RPMI8226 (cell line): ENCODE data around the gene KCNF1.
"Not testable (repeated sequence)": the region's sequence is repeated elsewhere in the genome, so short reads cannot be mapped to it uniquely, and the experiment has no call there.

ENCODE experiments used
- DNase-seq: peaks from one replicate; pipeline ENCODE4 v3.0.0-alpha.2; 2015

The KCNF1 gene

DNA sequence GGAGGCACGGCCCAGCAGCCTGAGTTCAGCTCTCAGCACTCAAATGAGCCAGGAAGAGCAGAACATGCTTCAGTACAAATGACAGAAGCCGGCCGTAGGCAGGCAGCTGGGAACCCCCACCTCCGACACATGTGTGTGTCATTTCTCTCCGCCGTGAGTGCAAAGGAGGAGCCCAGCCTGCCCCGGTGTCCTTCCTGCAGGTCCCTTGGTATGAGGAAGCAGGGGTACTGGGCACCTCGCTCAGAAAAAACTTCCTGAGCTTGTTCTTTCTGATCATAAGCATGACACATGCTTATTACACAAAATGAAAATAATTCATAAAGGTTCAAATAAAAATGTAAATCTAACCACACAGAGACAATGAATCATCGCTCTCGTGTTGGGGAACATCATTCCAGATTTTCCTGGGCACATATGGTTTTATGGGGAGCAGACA lies 35.3 kb downstream of the KCNF1 start:
- DNase-seq: no peak

DNA sequence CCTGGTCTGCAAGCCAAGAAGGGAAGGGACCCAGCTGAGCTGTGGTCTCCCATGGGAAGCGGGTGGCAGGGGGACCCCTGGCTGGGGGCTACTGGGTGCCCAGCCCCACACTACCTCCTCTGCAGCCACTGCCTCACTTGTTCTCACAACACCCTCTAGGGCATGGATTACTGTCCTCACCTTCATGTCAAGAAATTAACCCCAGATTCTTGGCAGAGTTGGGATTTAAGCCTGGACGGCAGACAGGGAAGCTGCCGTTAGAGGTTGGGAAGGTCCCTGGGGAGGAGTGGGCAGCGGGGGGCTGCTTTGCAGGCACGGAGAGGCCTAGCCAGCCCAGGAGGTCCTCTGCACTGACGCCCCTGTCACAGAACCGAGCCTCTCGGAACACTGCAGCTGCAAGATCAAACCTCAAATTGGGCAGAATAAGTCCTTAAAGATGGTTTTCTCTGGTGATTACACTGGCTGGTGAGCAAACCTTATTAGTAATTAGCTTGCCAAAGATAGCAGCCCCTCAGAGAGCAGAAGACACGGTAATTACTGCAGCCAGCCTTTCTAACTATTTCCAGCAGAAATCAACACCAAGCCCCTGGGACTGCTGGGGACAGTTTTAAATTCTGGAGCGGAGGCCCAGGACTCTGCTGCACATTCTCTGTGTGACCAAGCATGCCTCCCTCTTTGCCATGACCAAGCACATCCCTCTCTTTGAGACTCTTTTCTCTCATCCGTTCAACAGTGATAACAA lies 35.9 kb downstream of the KCNF1 start:
- no peak for DNase-seq

DNA sequence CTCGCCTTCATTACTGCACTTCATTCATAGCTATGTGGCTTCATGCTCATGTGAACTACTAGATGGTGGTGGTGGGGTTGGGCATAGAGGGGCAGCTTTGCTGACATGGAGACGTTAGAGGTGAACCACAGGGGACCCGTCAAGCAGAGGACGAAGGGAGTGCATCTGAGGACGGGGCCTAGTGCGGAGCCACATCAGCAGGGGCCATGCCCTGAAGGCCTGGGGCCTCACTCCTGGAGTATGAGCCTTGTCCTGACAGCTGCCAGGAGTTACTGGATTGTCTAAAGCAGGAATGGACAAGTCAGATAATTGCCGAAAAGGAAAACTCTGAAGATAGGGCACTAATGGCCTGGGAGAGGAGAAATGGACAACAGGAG lies 36.4 kb downstream of the KCNF1 start:
- no peak for DNase-seq

DNA sequence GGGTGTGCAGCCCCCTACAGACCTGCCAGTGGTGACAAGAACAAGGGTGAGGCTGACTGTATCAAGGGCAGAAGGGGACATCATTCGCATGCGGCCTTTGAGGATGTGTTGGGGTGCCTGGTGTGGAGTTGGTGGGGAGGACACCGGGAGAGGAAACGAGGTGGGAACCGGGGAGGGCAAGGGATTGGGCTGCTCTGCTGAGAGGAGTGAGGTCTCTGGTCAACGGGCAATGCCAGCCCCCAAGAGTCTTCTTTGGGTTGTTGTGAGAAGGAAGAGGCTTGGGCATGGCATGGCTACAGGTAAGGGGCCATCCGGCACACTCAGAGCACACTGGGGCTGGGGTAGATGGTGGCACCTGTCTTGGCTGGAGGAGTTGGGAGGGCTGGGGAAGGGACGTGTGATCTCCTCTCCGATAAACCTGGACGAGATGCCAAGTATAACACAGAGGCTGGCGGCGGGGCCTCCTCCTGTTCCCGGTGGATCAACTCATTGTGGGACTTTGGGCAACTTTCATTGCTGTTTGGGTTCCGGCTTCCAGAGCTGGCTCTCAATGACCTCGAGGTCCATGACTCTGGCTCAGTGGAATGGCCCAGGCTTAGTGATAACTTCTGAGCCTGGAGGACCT lies 37.0 kb downstream of the KCNF1 start:
- DNase-seq: no peak

DNA sequence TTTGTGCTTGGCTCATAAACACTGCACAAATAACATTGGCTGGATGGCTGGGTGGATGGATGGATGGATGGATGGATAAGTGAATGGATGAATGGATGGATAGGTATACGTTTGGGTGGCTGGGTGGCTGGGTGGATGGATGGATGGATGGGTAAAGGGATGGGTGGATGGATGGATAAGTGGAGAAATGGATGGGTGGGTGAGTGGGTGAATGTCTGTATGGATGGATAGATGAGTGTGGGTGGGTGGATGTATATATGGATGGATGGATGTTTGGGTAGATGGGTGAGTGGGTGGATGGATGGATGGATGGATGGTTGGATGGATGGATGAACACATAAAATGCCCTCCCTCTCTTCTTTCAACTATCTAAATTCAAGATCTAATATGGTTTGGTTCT lies 38.1 kb downstream of the KCNF1 start:
- DNase-seq: no peak

DNA sequence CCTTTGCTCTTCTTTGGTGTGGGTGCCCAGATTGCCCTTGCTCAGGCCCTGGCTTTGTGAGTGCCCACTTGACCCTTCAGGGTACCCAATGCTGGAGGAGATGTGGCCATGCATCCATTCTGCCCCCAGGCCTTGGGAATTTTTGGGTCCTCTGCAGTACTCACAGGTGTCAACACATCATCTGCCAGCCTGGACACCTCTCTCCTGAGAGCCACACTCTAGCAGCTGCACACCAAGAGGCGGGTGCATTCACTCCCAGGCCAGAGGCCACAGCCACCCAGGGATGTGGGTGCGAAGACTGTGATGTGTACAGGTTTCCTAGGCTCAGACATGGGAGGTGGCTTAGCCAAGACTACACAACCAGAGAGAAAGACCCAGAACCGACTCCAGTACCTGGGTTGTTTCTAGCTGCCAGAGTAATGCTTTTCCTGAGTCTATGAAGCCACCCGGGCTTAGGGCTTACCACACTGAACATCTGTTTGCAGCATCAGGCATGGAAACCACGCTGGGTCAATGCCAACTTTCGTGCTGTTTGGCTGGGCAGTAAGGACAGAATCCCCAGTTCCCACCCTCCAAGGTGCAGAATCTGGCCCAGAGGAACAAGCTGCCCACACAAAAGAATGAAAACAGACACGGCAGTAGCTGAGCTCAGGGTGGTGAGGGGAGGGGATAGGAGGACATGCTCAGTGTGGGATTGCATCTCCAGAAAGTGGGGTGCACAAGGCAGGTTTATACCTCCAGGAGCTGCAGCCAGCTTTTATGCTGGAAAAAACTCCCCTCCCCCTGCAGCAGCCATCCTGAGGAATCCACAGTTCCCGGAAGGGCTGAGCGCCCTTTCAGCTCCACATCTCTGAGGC lies 40.1 kb downstream of the KCNF1 start:
- peak; percentile 63 for DNase-seq

DNA sequence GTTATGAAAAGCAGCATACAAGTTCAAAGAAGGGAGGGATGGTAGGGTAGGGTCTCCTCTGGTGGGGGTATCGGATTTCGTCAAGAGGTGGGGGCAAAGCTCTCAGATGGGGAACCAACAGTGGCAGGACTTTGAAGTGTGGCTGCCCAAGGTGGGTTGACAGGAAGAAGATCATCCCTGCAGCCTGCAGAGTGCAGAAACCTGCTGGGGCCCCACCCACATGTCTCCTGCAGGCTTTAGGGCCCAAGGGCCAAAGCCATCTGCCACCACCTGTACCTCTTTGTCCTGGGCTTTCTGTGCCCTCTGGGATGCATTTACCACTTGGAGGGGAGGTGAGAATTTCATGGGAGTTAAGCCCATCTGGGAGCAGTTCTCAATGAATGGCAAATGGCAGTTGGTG lies 42.7 kb downstream of the KCNF1 start:
- DNase-seq: no peak

DNA sequence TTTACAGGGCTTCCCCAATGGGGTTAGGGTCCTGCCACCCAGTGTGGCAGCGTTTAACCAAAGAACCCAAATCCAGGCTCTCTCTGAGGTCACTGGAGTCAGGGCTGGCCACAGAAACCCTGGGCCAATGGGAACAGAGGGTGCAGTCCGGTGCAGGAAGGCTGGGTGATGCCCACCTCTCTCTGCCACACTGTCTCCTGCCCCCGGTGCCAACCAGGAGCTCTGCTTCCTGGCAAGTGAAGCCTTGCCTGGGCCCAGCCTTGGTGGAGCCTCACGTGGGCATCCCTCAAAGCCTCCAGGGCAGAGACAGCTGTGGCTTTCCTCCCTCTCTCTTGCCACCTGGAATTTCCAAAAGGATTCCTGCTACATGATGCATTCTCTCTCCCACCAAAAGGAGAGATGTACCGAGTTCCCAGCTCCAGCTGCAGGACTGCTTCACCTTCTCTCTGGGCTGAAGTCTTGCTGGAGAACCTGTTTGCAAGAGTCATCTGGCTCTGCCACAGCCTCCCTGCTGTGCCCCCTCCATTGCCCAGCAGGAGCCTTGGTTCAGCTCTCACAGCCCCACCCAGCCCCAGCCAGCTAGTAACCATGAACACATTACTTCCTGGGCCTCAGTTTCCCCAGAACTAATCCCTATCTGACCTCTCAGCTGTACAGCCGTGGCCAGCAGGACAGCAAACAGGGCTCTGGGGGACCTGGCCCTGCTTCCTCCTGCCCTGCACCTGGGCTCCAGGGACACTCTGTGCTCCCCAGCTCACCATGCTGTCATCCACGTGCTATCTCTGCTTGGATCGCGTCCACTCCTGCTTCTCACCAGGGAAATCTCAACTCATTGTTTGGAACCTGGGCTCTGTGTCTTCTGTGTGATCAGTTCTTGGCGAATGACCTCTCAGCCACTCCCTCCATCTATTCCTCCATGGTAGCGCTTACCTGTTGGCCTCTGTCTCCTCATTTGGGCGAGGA lies 43.4 kb downstream of the KCNF1 start:
- no peak for DNase-seq

DNA sequence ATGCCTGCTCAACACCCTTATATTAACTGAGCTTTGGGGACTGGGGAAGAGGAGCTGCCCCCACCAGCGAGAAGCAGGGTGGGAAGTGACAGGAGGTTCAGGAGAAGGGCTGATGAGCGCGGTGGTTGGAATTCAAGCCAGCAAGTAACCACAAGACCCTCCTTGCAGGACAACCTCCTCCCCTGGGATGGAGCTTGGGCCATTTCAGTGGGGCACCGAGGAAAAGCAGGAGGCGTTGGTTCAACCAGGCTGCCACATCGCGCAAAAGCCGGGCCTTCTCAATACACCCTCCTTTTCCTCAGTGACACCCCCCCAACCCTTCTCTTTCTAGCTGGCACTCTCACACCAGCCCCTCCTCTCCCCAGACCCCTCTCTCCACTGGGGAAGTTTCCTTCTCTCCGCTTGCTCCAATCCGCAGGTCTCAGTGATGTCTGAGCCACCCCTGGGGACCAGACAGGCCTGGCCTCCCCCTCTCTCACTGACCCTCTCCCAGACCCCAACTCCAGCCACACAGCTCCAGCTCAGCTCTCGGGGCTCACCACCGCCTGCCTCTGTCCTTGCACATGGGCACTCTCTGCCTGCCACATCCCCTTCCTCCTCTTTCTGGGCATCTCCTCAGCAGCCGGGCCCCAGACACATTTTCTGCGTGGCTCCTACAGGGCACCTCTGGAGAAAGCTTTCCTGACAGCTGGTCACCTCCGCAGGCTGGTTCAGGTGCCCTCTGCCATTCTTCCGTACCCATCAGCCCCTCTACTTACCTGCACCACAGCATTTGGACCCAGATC lies 44.5 kb downstream of the KCNF1 start:
- no peak for DNase-seq

DNA sequence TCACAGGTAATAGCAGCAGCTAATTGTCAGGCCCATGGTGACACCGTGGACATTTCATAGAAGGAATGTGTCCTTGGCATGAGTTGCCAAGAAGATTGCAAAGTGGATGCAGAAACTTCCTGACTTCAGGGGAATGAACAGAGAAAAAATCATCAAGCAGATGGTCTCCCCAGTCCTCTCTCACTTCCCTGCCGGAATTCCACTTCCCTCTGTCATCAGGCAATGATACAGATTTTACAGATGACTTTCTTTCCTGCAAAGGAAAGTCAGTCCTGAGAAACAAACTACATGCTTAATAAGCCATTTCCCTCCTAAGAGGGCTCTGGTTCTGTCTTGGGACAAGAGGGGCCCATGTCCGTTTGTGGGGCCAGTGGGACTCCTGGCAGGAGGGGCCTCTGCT lies 45.7 kb downstream of the KCNF1 start:
- DNase-seq: no peak

DNA sequence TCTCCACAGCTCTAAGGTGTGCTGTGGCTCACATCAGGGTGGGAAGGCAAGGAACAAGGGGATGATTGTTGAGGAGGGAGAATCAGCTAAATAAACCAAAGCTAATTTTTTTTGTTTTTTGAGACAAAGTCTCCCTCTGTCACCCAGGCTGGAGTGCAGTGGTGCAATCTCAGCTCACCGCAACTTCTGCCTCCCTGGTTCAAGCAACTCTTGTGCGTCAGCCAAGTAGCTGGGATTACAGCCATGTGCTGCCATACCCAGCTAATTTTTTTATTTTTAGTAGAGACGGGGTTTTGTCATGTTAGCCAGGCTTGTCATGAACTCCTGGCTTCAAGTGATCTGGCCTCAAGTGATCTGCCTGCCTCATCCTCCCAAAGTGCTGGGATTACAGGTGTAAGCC lies 46.7 kb downstream of the KCNF1 start:
- not testable (repeated sequence) for DNase-seq

DNA sequence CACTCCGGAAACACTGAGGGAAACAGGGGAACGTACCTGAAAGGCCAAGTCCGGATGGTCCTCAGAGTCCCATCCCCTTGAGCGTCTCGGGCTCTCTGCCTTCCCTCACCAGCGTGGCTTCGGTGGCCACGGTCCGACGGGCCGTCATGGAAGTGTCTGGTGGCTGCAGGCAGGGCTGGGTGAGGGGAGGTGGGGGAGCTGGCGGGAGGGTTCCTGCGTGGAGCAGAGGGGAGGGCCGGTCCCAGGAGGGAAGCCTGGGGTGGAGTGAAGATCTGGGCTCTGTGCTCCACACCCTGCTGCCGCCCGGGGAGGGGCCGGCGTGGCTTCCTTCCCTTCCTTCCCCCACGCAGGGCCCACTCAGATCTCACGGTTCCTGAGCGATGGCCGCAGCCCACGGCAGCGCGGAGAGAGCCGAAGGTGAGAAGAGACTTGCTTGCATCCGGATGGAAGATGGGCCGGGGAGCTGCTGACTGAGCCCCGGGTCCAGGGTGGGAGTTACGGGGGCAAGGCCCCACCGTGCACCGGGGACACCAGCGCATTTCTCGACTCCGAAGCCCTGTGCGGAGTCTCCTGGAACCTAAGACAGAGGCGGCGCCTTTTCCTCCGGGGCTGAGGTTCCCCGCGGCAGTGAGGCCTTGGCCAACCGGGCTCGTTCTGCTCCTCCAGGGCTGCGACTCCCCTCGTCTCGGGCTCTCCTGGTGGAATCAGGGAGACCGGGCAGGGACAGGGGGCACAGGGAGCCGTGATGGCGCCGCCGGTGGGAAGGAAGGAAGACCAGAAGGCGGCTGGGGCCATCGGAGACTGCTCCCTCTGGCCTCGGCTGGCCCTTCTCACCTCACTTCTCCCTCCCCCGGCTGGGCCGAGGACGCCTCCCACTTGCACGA lies 49.1 kb downstream of the KCNF1 start:
- no peak for DNase-seq

DNA sequence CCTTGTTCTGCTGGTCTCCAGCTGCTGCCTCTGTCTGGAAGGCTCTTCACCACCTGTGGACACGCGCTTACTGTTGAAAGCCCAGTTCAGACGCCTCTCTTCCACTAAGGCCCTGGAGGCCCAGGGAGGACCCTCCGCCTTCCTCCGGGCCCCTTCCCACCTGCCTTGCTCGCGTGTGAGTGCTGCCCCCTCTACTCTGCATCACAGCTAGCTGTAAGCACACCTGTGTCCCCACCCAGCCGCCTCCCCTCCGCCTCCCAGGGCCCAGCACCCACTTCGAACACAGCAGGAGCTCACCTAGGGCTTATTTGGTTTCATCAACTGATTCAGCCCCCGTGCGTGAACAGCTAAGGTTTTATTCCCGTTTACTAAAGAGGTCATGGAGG lies 49.7 kb downstream of the KCNF1 start:
- no peak for DNase-seq

DNA sequence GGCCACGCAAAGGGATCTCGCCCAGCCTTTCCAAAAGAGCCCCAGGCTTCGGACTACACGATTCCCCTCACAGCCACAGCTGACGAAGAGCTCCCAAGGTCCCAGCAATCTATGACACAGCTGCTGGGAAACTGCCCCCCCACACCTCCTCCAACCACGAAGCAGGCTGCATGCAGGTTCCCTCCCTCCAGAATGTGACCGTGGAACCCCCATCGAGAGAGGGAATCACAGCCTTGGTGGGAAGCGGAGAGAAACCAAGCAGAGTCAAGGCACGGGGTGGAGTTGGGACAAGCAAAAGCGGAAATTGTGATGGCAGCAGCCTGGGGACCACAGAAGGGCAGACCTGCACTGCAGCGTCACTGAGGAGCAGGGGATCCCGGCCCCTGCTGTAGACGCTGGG lies 50.3 kb downstream of the KCNF1 start:
- no peak for DNase-seq

DNA sequence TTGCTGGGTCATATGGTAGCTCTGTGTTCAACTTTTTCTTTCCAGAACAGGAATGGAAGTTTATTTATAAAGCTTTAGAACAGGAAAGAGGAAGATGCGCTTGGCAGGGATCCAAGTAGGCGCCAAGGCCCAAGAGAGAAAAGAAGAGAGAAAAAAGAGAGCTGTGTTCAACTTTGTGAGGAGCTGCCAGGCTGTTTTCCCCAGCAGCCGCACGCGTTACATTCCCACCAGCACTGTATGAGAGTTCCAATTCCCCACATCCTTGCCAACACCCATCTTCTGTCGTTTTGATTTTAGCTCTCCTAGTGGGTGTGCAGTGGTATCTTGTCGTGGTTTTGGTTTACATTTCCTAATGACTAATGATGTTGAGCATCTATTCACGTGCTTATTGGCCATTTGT lies 51.4 kb downstream of the KCNF1 start:
- DNase-seq: no peak
